Liver (tissue), 9 donors: Measurements from ENCODE around the gene NUCB2. TPM values are rescaled to one million over a fixed set of nuclear protein-coding genes. Genes with fewer than 3 reads are reported as not detected.

ENCODE experiments used
- DNase-seq: peaks from one replicate; pipeline ENCODE4 v3.0.0-alpha.2; 2017; ENCODE audit warnings: low spot score
- H3K27ac ChIP-seq, 2 donors: one replicate each; pipeline ENCODE4 v1.7.0; 2013; ENCODE audit warnings: inconsistent platforms in 2 of 2, low read length in 2 of 2, control low read depth in 1 of 2, low read depth in 1 of 2, mild to moderate bottlenecking in 1 of 2
- H3K27me3 ChIP-seq, 4 donors: one replicate each; pipeline versions ENCODE4 v1.6.1 to v1.7.0; 2013; ENCODE audit warnings: low read length in 3 of 4, inconsistent platforms in 1 of 4, mild to moderate bottlenecking in 1 of 4, moderate library complexity in 1 of 4; ENCODE audit not compliant: control insufficient read depth in 4 of 4, insufficient read depth in 4 of 4
- H3K36me3 ChIP-seq, 4 donors: one replicate each; pipeline versions ENCODE4 v1.6.1 to v1.7.0; 2013; ENCODE audit warnings: low read length in 3 of 4, mild to moderate bottlenecking in 3 of 4, low read depth in 1 of 4, moderate library complexity in 1 of 4; ENCODE audit not compliant: control insufficient read depth in 4 of 4, insufficient read depth in 3 of 4
- H3K4me1 ChIP-seq, 4 donors: one replicate each; pipeline versions ENCODE4 v1.6.1 to v1.7.0; 2013; ENCODE audit warnings: low read length in 3 of 4, mild to moderate bottlenecking in 3 of 4, moderate library complexity in 1 of 4; ENCODE audit not compliant: control insufficient read depth in 4 of 4, insufficient read depth in 4 of 4
- H3K4me3 ChIP-seq, 3 donors: one replicate each; pipeline versions ENCODE4 v1.6.1 to v1.7.0; 2013; ENCODE audit warnings: low read length in 3 of 3, control low read depth in 1 of 3, low read depth in 1 of 3, mild to moderate bottlenecking in 1 of 3
- H3K9ac ChIP-seq, 2 donors: one replicate each; pipeline ENCODE4 v1.7.0; 2013; ENCODE audit warnings: low read length in 2 of 2, mild to moderate bottlenecking in 2 of 2, moderate library complexity in 2 of 2, control low read depth in 1 of 2, low read depth in 1 of 2
- H3K9me3 ChIP-seq, 4 donors: one replicate each; pipeline versions ENCODE4 v1.6.1 to v1.7.0; 2013; ENCODE audit warnings: low read length in 3 of 4; ENCODE audit not compliant: control insufficient read depth in 4 of 4
- ATF3 ChIP-seq: IDR thresholded peaks from 2 replicates; pipeline ENCODE4 v1.6.1; 2016; ENCODE audit warnings: antibody characterized with exemption
- EGR1 ChIP-seq, 2 donors: IDR thresholded peaks; 2 replicates each; pipeline ENCODE4 v1.6.1; 2016 to 2018; ENCODE audit warnings: antibody characterized with exemption in 2 of 2, low read depth in 2 of 2
- FOXA1 ChIP-seq: IDR thresholded peaks from 2 replicates; pipeline ENCODE4 v1.6.1; 2016; ENCODE audit warnings: antibody characterized with exemption
- HNF4G ChIP-seq: IDR thresholded peaks from 2 replicates; pipeline ENCODE4 v1.6.1; 2016; ENCODE audit warnings: antibody characterized with exemption
- JUND ChIP-seq, 2 donors: IDR thresholded peaks; 2 replicates each; pipeline ENCODE4 v1.6.1; 2016; ENCODE audit warnings: antibody characterized with exemption in 2 of 2
- NR2F2 ChIP-seq: IDR thresholded peaks from 2 replicates; pipeline ENCODE4 v1.6.1; 2016; ENCODE audit warnings: antibody characterized with exemption
- RAD21 ChIP-seq, 2 donors: IDR thresholded peaks; 2 replicates each; pipeline ENCODE4 v1.6.1; 2016; ENCODE audit warnings: antibody characterized with exemption in 2 of 2, mild to moderate bottlenecking in 2 of 2
- RXRA ChIP-seq, 2 donors: IDR thresholded peaks; 2 replicates each; pipeline ENCODE4 v1.6.1; 2017 to 2018; ENCODE audit warnings: antibody characterized with exemption in 2 of 2, mild to moderate bottlenecking in 1 of 2
- SP1 ChIP-seq: IDR thresholded peaks from 2 replicates; pipeline ENCODE4 v1.6.1; 2018; ENCODE audit warnings: antibody characterized with exemption, mild to moderate bottlenecking
- TAF1 ChIP-seq: conservative IDR thresholded peaks from 2 replicates; pipeline ENCODE4 v1.6.1; 2016; ENCODE audit warnings: antibody characterized with exemption, mild to moderate bottlenecking
- YY1 ChIP-seq: IDR thresholded peaks from 2 replicates; pipeline ENCODE4 v1.6.1; 2016; ENCODE audit warnings: antibody characterized with exemption, mild to moderate bottlenecking
- ZBTB33 ChIP-seq: IDR thresholded peaks from 2 replicates; pipeline ENCODE4 v1.6.1; 2016; ENCODE audit warnings: antibody characterized with exemption
- WGBS: extraction: QIAGEN DNeasy Blood & Tissue Kit; methylation state at CpG from one replicate; pipeline ENCODE4 v1.1.7; 2013; 5-methylcytosine and 5-hydroxymethylcytosine counted together
- polyA plus RNA-seq, 2 donors: library from polyadenylated mRNA; stranded (reverse) in 1 of 2; unstranded in 1 of 2; fragments of 200-250 nt in 1 of 2; fragments of >200 nt in 1 of 2; fragmentation: Nextera tagmentation in 1 of 2; extraction: Ambion mirVana in 1 of 2; gene quantifications; one replicate each; pipeline versions ENCODE4 v1.2.1 to v1.2.3, GENCODE V29; 2013 to 2015
- total RNA-seq, 2 donors: library from RNA; depleted of rRNA; stranded (reverse); fragments of >200 nt; gene quantifications; one replicate each; pipeline ENCODE4 v1.2.3, GENCODE V29; 2014
- TF ChIP-seq, protein P1 (sequence below): IDR thresholded peaks from 2 replicates; pipeline ENCODE4 v1.6.1; 2016; ENCODE audit warnings: antibody characterized with exemption, mild to moderate bottlenecking
- donor health status: healthy.
- donor health status: healthy.
- donor health status: healthy.
- donor health status: healthy.
- donor health status: healthy.

Gene NUCB2
- total and polyA plus RNA-seq, 4 donors: 68.5 to 112 (median 103) TPM

DNA sequence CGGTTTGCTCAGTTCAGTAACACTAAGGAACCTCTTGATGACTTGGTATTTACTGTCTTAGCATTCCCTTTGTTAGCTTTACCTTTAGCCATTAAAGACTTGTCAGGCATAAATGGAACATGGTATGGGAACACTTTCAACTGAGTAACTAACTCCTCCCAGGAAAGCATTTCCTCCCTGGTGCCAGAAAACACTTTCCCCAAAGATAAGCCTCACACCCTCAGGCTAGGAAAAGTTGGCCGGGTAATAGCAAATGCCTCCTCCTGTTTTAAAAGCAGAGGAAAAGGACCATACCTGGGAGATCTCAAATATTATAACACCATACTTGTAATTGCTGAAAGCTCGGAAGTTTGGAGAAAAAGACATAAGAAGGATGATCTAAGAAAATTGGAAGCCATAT lies 100.0 kb downstream of the NUCB2 start:
- Histone ChIP-seq H3K4me1 (no peaks in the 10 kb centered on the region), H3K27me3 (no peaks in the 10 kb centered on the region), H3K9ac (no peak overlapping the region), H3K4me3 (no peak overlapping the region), H3K27ac (no peak overlapping the region), H3K36me3 (peaks cover 0 to 4% (median 0%) of the 10 kb centered on the region in 4 donors), H3K9me3 (peaks cover 20 to 36% (median 26%) of the 10 kb centered on the region in 4 donors)
- no peak for TF ChIP-seq ZBTB33
- no peak for TF ChIP-seq EGR1 (IDR thresholded peaks at IDR 0.05; ENCODE audit: low read depth in 2 of 2)
- no peak for TF ChIP-seq FOXA1
- TF ChIP-seq, protein P1, sequence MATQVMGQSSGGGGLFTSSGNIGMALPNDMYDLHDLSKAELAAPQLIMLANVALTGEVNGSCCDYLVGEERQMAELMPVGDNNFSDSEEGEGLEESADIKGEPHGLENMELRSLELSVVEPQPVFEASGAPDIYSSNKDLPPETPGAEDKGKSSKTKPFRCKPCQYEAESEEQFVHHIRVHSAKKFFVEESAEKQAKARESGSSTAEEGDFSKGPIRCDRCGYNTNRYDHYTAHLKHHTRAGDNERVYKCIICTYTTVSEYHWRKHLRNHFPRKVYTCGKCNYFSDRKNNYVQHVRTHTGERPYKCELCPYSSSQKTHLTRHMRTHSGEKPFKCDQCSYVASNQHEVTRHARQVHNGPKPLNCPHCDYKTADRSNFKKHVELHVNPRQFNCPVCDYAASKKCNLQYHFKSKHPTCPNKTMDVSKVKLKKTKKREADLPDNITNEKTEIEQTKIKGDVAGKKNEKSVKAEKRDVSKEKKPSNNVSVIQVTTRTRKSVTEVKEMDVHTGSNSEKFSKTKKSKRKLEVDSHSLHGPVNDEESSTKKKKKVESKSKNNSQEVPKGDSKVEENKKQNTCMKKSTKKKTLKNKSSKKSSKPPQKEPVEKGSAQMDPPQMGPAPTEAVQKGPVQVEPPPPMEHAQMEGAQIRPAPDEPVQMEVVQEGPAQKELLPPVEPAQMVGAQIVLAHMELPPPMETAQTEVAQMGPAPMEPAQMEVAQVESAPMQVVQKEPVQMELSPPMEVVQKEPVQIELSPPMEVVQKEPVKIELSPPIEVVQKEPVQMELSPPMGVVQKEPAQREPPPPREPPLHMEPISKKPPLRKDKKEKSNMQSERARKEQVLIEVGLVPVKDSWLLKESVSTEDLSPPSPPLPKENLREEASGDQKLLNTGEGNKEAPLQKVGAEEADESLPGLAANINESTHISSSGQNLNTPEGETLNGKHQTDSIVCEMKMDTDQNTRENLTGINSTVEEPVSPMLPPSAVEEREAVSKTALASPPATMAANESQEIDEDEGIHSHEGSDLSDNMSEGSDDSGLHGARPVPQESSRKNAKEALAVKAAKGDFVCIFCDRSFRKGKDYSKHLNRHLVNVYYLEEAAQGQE: no peak
- TF ChIP-seq RAD21 (IDR thresholded peaks at IDR 0.05): no peak
- TF ChIP-seq RXRA (IDR thresholded peaks at IDR 0.05): no peak
- no peak for TF ChIP-seq ATF3
- DNase-seq: no peak
- WGBS: 92% methylated on average over 3 of the region's 3 CpGs

DNA sequence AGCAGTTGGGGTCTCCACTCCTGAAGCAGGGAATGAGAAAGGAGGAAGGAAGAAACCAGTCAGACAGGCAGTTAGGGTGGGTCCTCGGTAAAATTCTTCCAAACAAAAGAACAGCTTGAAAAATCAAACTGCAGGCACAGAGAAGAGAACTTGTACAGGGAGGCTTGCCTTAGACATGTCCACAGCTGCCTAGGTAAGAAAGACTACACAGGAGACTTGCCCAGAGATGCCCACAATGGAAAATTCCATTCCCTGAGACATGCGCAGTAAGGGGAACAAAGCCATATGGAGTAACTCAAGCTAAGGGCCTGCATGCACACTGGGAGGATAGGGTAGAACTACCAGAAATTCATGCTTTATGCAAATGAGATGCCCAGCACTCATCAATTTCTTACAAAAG lies 102.1 kb downstream of the NUCB2 start:
- no peaks in the 10 kb centered on the region for H3K27me3 ChIP-seq
- DNase-seq: no peak
- H3K9me3 ChIP-seq: peaks cover 1 to 25% (median 6%) of the 10 kb centered on the region in 4 donors
- H3K4me3 ChIP-seq: no peak overlapping the region
- H3K27ac ChIP-seq: no peak overlapping the region
- H3K36me3 ChIP-seq: no peaks in the 10 kb centered on the region
- no peak overlapping the region for H3K9ac ChIP-seq
- TF ChIP-seq SP1 (no peak), TAF1 (no peak), RAD21 (IDR thresholded peaks at IDR 0.05) (no peak)
- no peaks in the 10 kb centered on the region for H3K4me1 ChIP-seq
- 50% methylated on average over 2 of the region's 2 CpGs for WGBS

DNA sequence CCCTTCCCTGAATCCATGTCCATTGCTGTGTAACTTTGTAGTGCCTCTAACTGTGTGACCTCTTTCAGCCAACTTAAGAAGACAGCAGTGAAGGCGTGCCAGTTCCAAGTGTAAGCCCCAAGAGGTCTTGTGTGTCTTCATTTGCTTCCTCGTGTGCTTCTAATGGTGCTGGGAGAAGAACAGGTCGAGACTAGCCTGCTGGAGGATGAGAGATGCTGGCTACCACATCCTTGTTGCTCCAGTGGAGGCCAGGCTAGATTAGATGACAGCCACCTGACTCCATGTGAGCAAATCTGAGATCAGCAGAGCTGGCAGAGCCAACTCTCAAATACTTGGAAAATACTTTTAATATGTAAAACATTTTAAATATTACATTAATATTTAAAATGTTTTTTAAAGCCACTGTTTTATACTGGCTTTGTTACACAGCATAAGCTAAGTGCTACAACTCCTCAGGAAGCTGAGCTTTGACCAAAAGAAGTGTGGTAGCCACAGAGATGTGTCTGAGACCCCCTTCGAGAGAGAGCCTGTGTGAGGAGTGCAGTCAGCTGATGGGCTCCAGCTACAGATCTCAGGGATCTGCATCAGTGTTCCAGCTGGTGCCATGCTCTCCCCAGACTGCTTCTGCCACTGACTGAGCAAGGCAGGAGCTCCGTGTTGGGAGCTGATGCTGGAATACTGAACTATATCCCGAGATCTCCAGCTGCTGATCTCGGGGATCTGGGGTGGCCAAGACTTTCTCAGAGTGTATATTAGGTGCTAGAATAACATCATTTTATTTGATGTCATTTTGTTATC lies 103.0 kb downstream of the NUCB2 start:
- no peak for DNase-seq
- H3K9ac ChIP-seq: no peak overlapping the region
- no peaks in the 10 kb centered on the region for H3K36me3 ChIP-seq
- H3K4me1 ChIP-seq: no peaks in the 10 kb centered on the region
- H3K27me3 ChIP-seq: no peaks in the 10 kb centered on the region
- no peak overlapping the region for H3K4me3 ChIP-seq
- peaks cover 0 to 21% (median 5%) of the 10 kb centered on the region in 4 donors for H3K9me3 ChIP-seq
- no peak overlapping the region for H3K27ac ChIP-seq
- WGBS: 87% methylated on average over 7 of the region's 7 CpGs
- TF ChIP-seq ATF3 (no peak), HNF4G (no peak), NR2F2 (no peak), ZBTB33 (no peak), YY1 (no peak), RXRA (IDR thresholded peaks at IDR 0.05) (no peak), SP1 (no peak), JUND (IDR thresholded peaks at IDR 0.05) (no peak), TAF1 (no peak)
